ENCODE data around the gene NFATC4. TPM values are rescaled to one million over a fixed set of nuclear protein-coding genes. Genes with fewer than 3 reads are reported as not detected.

The NFATC4 gene
- total and polyA plus RNA-seq, 2 of the 4 experiments (the other 2 are of a cell fraction) = 15.6 to 35.8 TPM

DNA sequence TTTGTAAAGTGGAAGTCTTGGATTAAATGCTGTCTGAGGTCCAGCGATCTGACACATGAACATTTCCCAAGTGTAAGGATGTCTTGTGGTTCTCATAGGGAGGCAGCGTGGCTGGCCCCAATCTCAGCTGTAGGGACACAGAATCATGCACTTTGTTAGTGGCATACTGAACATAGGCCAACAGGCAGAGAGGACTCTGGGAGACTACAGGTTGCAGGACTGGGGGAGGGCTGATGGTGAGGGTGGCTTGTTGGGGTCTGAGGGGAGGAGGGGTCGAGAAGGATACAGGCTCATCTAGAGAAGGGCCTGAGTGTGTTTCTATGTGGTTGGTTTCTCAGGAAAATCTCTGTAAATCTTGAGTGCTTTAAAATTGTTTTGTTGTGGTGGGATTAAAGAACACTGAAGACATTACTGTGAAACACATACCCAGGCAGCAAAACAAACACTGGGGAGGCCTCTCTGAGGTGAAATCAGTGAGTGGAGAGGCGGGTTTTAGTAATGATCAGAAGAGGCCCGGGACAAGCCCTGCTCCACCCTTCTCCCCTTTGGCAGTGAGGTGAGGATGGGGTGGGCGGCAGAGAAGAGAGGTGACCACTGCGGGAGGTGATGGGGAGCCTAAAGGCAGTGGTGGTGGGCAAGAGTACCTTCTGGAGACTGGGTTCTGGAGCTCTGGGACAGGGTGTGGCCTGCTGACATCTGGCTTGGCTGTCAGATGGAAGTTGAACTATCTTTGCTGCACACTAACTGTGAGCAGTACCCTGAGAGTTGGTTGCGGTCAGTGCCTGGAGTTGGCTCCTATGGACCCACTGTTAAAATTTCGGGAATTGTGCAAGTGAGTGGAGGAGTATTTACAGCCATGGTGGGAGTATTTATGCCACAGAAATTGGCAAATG is 34.1 kb downstream of the NFATC4 start:
- POLR2A ChIA-PET (ENCODE audit: unreplicated experiment) = no interaction called here
- Histone ChIP-seq H3K27ac (ENCODE audit: insufficient read depth, low read length) (no peak overlapping the region), H2BK15ac (ENCODE audit: low read depth, low read length) (no peak overlapping the region), H2BK20ac (ENCODE audit: low read depth, low read length) (no peak overlapping the region), H3K4ac (ENCODE audit: low read depth, low read length) (no peak overlapping the region), H2BK5ac (ENCODE audit: low read depth, low read length, poor library complexity, severe bottlenecking) (no peak overlapping the region), H3K4me1 (ENCODE audit: control insufficient read depth, insufficient read depth, low read length) (peaks cover 17% of the 10 kb centered on the region), H2AK9ac (replicated peaks; ENCODE audit: low read depth, low read length, poor library complexity) (peak overlapping the region; percentile 50), H3K9ac (ENCODE audit: low read depth, low read length) (no peak overlapping the region), H4K91ac (ENCODE audit: insufficient read depth, low read depth, low read length) (no peak overlapping the region), H4K20me1 (ENCODE audit: insufficient read depth, low read length) (no peaks in the 10 kb centered on the region), H2AK5ac (ENCODE audit: low read depth, low read length) (no peak overlapping the region), H3K36me3 (ENCODE audit: control insufficient read depth, insufficient read depth, low read length) (peaks cover 4% of the 10 kb centered on the region; the same call in 1 of the 2 replicates), H3K18ac (ENCODE audit: low read depth, low read length) (no peak overlapping the region), H3K9me3 (ENCODE audit: control insufficient read depth, insufficient read depth, low read length) (no peaks in the 10 kb centered on the region), H3K4me2 (ENCODE audit: low read depth, low read length) (no peak overlapping the region), H3K9me1 (ENCODE audit: insufficient read depth, low read length) (peaks cover 3% of the 10 kb centered on the region; the same call in 1 of the 2 replicates), H3K56ac (ENCODE audit: extremely low read depth, insufficient read depth, low read length) (no peak overlapping the region), H3K23ac (ENCODE audit: low read depth, low read length) (no peak overlapping the region), H2AFZ (replicated peaks; ENCODE audit: low read length, poor library complexity) (no peak overlapping the region), H3K79me1 (ENCODE audit: low read depth in 1 of 2, low read length in 2 of 2) (peaks cover 0 to 13% of the 10 kb centered on the region in 2 experiments; a peak in 1 of 4 replicates), H3K4me3 (ENCODE audit: insufficient read depth, low read depth, low read length) (no peak overlapping the region), H4K5ac (ENCODE audit: low read depth, low read length) (no peak overlapping the region), H4K8ac (ENCODE audit: low read depth in 2 of 2, low read length in 2 of 2) (no peak overlapping the region), H3K14ac (replicated peaks; ENCODE audit: low read depth, low read length) (no peak overlapping the region), H2BK120ac (ENCODE audit: low read depth, low read length) (no peak overlapping the region), H3K27me3 (ENCODE audit: control insufficient read depth, insufficient read depth, low read length) (no peaks in the 10 kb centered on the region)
- dilution Hi-C loops (cut with HindIII; ENCODE audit: low sequenced_read_pairs, unreplicated experiment) (no loop called here), intact Hi-C loops (cut with micrococcal nuclease) (no loop called here), in situ Hi-C loops (cut with MboI; ENCODE audit: low sequenced_read_pairs) (no loop called here)
- TF ChIP-seq FOS (IDR thresholded peaks at IDR 0.05; ENCODE audit: low read depth, low read length) (no peak), MAZ (IDR thresholded peaks at IDR 0.05; ENCODE audit: borderline replicate concordance, low read depth, low read length) (no peak), SMC3 (IDR thresholded peaks at IDR 0.05; ENCODE audit: low read depth, low read length) (no peak), CEBPB (IDR thresholded peaks at IDR 0.05; ENCODE audit: low read depth, low read length) (no peak), NFE2L2 (IDR thresholded peaks at IDR 0.05; ENCODE audit: low read depth, low read length) (no peak), RFX5 (IDR thresholded peaks at IDR 0.05; ENCODE audit: low read depth, low read length) (no peak), BHLHE40 (IDR thresholded peaks at IDR 0.05; ENCODE audit: low read depth, low read length) (no peak)
- CTCF ChIA-PET = interaction anchor here (0.5 to 1.4 kb wide), 3 partner anchors 22 to 1121 kb away, joined by 3 to 4 read pairs (median 3); no protein-coding TSS in a partner anchor
- no TSS peak for BruUV-seq (replicated peaks)
- 69% methylated on average over 3 of the region's 9 CpGs; no CpG with 5 or more reads in 1 of the 2 experiments for WGBS, 2 experiments (ENCODE audit: extremely low coverage in 2 of 2, insufficient read length in 1 of 2)
- DNase-seq (no peak), ATAC-seq (ENCODE audit: low read depth) (no peak)

All from IMR-90 (cell line).